PFSK-1 (cell line): ENCODE data around the gene COPA.

ENCODE experiments used
- POLR2AphosphoS5 ChIP-seq: IDR thresholded peaks from 2 replicates; pipeline ENCODE4 v1.6.1; 2012; ENCODE audit warnings: low read depth, mild to moderate bottlenecking, control low read depth, low read length, moderate library complexity
- REST ChIP-seq, 2 experiments: IDR thresholded peaks; 2 replicates each; pipeline versions ENCODE4 v1.6.1 to v1.8.0; 2011 to 2012; ENCODE audit warnings: low read depth in 2 of 2, low read length in 2 of 2, control low read depth in 1 of 2, inconsistent platforms in 1 of 2, mild to moderate bottlenecking in 1 of 2, moderate library complexity in 1 of 2; ENCODE audit not compliant: insufficient read depth in 1 of 2
- TAF1 ChIP-seq: IDR thresholded peaks from 2 replicates; pipeline ENCODE4 v1.6.1; 2012; ENCODE audit warnings: low read length, control low read depth, borderline replicate concordance; ENCODE audit not compliant: insufficient read depth

GRCh38 chr1:160362168-160362957 lies 19.3 kb upstream of the COPA start:
- TF ChIP-seq POLR2AphosphoS5 (no peak), REST (IDR thresholded peaks at IDR 0.05; ENCODE audit: insufficient read depth in 1 of 2, low read depth in 2 of 2, low read length in 2 of 2) (no peak), TAF1 (no peak)
